Measurements from ENCODE around the gene SLC25A4.

DNA sequence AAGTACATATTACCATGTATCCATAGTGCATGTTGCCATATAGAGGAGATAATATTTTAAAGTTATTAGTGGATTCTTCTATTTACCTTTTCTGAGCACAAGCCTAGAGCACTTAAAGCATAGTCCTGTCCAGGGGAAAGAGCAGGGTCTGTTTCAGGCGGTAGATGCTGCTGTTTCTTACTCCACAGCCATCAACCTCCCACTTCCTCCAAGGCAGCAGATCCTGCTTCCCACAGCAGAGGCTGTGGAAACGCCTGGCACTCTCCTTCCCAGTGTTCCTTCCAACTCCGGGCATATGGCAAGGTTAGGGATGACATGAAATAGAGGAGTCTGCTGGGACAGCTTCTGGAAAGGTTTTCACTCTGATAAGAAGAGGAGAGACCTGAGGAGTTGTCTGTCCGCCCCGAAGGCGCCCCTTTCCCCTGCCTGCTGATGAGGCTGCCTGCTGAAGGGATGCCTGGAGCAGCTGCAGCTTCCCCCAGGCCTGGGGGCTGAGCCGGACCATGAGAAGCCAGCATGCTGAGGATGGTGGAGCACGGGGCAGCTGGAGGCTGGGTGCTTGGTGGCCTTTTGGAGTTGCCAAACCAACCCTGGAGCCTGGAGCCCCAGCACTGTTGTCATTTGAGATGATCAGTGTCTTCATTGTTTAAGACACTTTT lies 43.9 kb upstream of the SLC25A4 start:
- TF ChIP-seq USF1 (IDR thresholded peaks at IDR 0.05) (no peak), NFIC (IDR thresholded peaks at IDR 0.05) (no peak)
